Measurements from ENCODE around the gene PFKL.

PFKL gene

GRCh38 chr21:44263768-44264167 lies 36.1 kb upstream of the PFKL start:
- H3K27me3 ChIP-seq (ENCODE audit: control insufficient read depth, insufficient read depth, low read length): no peaks in the 10 kb centered on the region

DNA sequence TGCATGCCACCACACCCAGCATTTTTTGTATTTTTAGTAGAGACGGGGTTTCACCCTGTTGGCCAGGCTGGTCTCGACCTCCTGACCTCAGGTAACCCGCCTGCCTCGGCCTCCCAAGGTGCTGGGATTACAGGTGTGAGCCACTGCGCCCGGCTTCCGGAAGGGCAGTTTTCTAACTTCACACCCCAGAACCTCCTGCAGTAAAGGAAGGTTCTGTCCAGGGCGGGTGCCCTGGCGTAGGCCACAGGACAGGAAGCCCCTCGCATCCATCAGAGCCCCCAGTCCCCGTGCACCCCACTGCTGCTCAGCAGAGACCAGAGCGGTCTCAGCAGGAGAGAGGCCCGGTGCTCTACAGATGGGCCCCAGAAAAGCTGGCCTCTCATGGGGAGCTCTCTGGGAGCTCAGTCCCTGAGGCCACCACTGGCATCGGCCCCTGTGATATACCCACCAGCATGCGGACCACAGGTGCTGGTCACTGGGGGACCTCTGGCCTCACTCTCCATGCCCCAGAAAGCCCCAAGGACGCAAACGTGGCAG lies 34.1 kb upstream of the PFKL start:
- H3K36me3 ChIP-seq (ENCODE audit: control insufficient read depth, insufficient read depth, low read length): no peaks in the 10 kb centered on the region
- no peaks in the 10 kb centered on the region for H3K4me1 ChIP-seq (ENCODE audit: control insufficient read depth, insufficient read depth, low read length)
- H3K27me3 ChIP-seq (ENCODE audit: control insufficient read depth, insufficient read depth, low read length): no peaks in the 10 kb centered on the region
- no peak overlapping the region for H3K9ac ChIP-seq (ENCODE audit: low read length)
- H3K4me3 ChIP-seq (ENCODE audit: low read length): no peak overlapping the region
- H3K9me3 ChIP-seq (ENCODE audit: control insufficient read depth, low read length): no peaks in the 10 kb centered on the region

More at GRCh38 chr21:44263768-44264167, 36.1 kb upstream of the PFKL start:
- Histone ChIP-seq H3K9me3 (ENCODE audit: control insufficient read depth, low read length) (no peaks in the 10 kb centered on the region), H3K4me3 (ENCODE audit: low read length) (no peak overlapping the region), H3K36me3 (ENCODE audit: control insufficient read depth, insufficient read depth, low read length) (no peaks in the 10 kb centered on the region), H3K4me1 (ENCODE audit: control insufficient read depth, insufficient read depth, low read length) (no peaks in the 10 kb centered on the region), H3K9ac (ENCODE audit: low read length) (no peak overlapping the region)

GRCh38 chr21:44267655-44268142 lies 32.2 kb upstream of the PFKL start:
- Histone ChIP-seq H3K4me3 (ENCODE audit: low read length) (no peak overlapping the region), H3K27me3 (ENCODE audit: control insufficient read depth, insufficient read depth, low read length) (no peaks in the 10 kb centered on the region), H3K9me3 (ENCODE audit: control insufficient read depth, low read length) (no peaks in the 10 kb centered on the region), H3K9ac (ENCODE audit: low read length) (no peak overlapping the region), H3K36me3 (ENCODE audit: control insufficient read depth, insufficient read depth, low read length) (no peaks in the 10 kb centered on the region), H3K4me1 (ENCODE audit: control insufficient read depth, insufficient read depth, low read length) (no peaks in the 10 kb centered on the region)

- no peak overlapping the region for H3K9ac ChIP-seq (ENCODE audit: low read length)
- no peak overlapping the region for H3K4me3 ChIP-seq (ENCODE audit: low read length)
- no peaks in the 10 kb centered on the region for H3K9me3 ChIP-seq (ENCODE audit: control insufficient read depth, low read length)
- no peaks in the 10 kb centered on the region for H3K36me3 ChIP-seq (ENCODE audit: control insufficient read depth, insufficient read depth, low read length)
- H3K27me3 ChIP-seq (ENCODE audit: control insufficient read depth, insufficient read depth, low read length): no peaks in the 10 kb centered on the region
- H3K4me1 ChIP-seq (ENCODE audit: control insufficient read depth, insufficient read depth, low read length): no peaks in the 10 kb centered on the region
These were observed 30.8 kb upstream of the PFKL start for GRCh38 chr21:44269090-44269489.

- Histone ChIP-seq H3K9ac (ENCODE audit: low read length) (no peak overlapping the region), H3K9me3 (ENCODE audit: control insufficient read depth, low read length) (no peaks in the 10 kb centered on the region), H3K36me3 (ENCODE audit: control insufficient read depth, insufficient read depth, low read length) (no peaks in the 10 kb centered on the region), H3K4me1 (ENCODE audit: control insufficient read depth, insufficient read depth, low read length) (no peaks in the 10 kb centered on the region), H3K4me3 (ENCODE audit: low read length) (no peak overlapping the region), H3K27me3 (ENCODE audit: control insufficient read depth, insufficient read depth, low read length) (no peaks in the 10 kb centered on the region)
These were observed 28.1 kb upstream of the PFKL start for GRCh38 chr21:44271558-44272283.

DNA sequence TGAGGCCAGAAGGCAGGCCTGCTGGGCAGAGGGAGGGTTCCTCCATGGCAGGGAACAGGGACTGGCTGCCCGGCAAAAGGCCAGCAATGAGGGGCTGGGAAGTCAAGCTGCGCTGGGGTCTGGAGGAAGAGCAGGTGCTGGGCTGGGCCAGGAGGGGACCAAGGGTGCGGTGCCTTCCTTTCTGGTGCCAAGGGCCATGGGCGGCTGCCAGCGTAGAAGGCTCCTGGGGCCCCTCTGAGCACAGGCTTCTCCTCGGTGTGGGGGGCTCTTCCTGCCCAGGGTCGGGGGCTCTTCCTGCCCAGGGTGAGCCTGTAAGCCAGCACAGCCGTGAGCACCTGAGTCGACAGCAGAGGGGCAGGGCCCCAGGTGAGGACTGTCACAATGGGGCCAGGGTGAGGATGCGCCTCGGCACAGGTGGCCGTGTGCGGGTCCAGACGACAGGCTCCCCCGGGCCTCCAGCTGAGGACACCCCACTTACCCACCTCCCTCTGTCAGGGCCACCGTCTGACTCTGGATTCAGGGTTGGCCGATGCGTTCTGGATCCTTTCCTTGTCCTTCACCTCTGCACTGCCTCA lies 27.5 kb upstream of the PFKL start:
- no peaks in the 10 kb centered on the region for H3K36me3 ChIP-seq (ENCODE audit: control insufficient read depth, insufficient read depth, low read length)
- H3K4me1 ChIP-seq (ENCODE audit: control insufficient read depth, insufficient read depth, low read length): no peaks in the 10 kb centered on the region
- H3K9me3 ChIP-seq (ENCODE audit: control insufficient read depth, low read length): no peaks in the 10 kb centered on the region
- H3K9ac ChIP-seq (ENCODE audit: low read length): no peak overlapping the region
- no peak overlapping the region for H3K4me3 ChIP-seq (ENCODE audit: low read length)
- H3K27me3 ChIP-seq (ENCODE audit: control insufficient read depth, insufficient read depth, low read length): no peaks in the 10 kb centered on the region

GRCh38 chr21:44273046-44273445 lies 26.8 kb upstream of the PFKL start:
- H3K9me3 ChIP-seq (ENCODE audit: control insufficient read depth, low read length): no peaks in the 10 kb centered on the region
- no peaks in the 10 kb centered on the region for H3K27me3 ChIP-seq (ENCODE audit: control insufficient read depth, insufficient read depth, low read length)
- no peaks in the 10 kb centered on the region for H3K36me3 ChIP-seq (ENCODE audit: control insufficient read depth, insufficient read depth, low read length)
- H3K4me1 ChIP-seq (ENCODE audit: control insufficient read depth, insufficient read depth, low read length): no peaks in the 10 kb centered on the region
- H3K9ac ChIP-seq (ENCODE audit: low read length): no peak overlapping the region
- no peak overlapping the region for H3K4me3 ChIP-seq (ENCODE audit: low read length)

- Histone ChIP-seq H3K27me3 (ENCODE audit: control insufficient read depth, insufficient read depth, low read length) (no peaks in the 10 kb centered on the region), H3K36me3 (ENCODE audit: control insufficient read depth, insufficient read depth, low read length) (no peaks in the 10 kb centered on the region), H3K4me1 (ENCODE audit: control insufficient read depth, insufficient read depth, low read length) (no peaks in the 10 kb centered on the region), H3K9me3 (ENCODE audit: control insufficient read depth, low read length) (no peaks in the 10 kb centered on the region), H3K4me3 (ENCODE audit: low read length) (no peak overlapping the region), H3K9ac (ENCODE audit: low read length) (no peak overlapping the region)
These were observed 24.8 kb upstream of the PFKL start for GRCh38 chr21:44275041-44275440.

DNA sequence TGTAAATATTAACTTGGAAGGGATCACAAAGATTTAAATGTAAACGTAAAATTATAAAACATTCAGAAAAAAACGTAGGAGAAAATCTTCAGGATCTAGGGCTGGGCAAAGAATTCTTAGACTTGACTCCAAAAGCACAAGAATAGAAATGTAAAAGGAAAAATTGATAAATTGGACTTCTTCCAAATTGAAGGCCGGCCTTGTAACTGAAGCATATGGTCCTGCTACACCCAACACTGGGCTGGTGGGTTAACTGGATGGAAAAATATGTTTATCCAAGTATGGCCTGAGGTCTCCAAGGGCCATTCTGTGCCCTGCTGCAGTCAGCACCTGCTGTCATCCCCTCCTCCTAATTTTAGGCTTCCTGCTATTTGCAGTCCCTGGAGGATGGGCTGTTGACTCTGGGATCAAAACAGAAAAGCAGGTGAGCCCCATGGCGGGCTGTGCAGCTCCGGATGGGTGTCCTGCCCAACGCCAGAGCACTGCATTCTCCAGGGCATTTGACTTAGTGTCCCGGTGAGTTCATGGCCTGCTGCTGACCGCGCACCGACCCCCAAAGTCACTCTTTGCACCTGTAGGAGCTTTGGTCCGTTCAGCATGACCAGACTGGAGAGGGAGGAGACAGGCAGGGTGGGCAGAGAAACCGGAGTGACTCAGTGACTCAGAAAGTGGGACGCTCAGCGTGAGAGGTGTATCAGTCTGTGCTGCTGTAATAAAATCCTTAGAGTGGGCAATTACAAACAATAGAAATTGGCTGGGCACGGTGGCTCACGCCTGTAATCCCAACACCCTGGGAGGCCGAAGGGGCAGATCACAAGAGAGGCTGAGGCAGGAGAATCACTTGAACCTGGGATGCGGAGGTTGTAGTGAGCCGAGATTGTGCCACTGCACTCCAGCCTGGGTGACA lies 20.2 kb upstream of the PFKL start:
- no peaks in the 10 kb centered on the region for H3K9me3 ChIP-seq (ENCODE audit: control insufficient read depth, low read length)
- H3K9ac ChIP-seq (ENCODE audit: low read length): no peak overlapping the region
- H3K4me1 ChIP-seq (ENCODE audit: control insufficient read depth, insufficient read depth, low read length): no peaks in the 10 kb centered on the region
- no peak overlapping the region for H3K4me3 ChIP-seq (ENCODE audit: low read length)
- peaks cover under 1% of the 10 kb centered on the region for H3K27me3 ChIP-seq (ENCODE audit: control insufficient read depth, insufficient read depth, low read length)
- no peaks in the 10 kb centered on the region for H3K36me3 ChIP-seq (ENCODE audit: control insufficient read depth, insufficient read depth, low read length)

DNA sequence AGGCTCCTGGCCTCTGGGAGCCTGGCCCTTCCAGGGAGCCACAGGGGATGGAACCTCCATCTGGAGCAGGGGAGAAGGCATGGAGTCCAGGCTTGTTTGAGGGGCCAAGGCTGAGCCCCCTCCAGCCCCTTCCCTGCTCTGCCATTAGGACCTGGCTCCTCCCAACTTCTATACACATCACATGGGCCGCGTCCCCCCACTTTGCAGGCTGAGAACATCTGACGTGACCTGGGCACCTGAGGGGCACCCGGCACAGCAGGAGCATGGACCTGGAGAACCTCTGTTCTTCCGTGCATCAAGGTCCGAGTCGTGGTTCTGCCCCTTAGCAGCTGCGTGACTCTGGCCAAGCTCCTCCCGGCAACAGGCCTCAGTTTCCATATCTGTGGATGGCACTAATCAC lies 18.1 kb upstream of the PFKL start:
- no peaks in the 10 kb centered on the region for H3K9me3 ChIP-seq (ENCODE audit: control insufficient read depth, low read length)
- H3K9ac ChIP-seq (ENCODE audit: low read length): no peak overlapping the region
- H3K4me3 ChIP-seq (ENCODE audit: low read length): no peak overlapping the region
- no peaks in the 10 kb centered on the region for H3K4me1 ChIP-seq (ENCODE audit: control insufficient read depth, insufficient read depth, low read length)
- peaks cover 22% of the 10 kb centered on the region for H3K27me3 ChIP-seq (ENCODE audit: control insufficient read depth, insufficient read depth, low read length)
- no peaks in the 10 kb centered on the region for H3K36me3 ChIP-seq (ENCODE audit: control insufficient read depth, insufficient read depth, low read length)

GRCh38 chr21:44282370-44282769 lies 17.5 kb upstream of the PFKL start:
- Histone ChIP-seq H3K4me3 (ENCODE audit: low read length) (no peak overlapping the region), H3K9me3 (ENCODE audit: control insufficient read depth, low read length) (no peaks in the 10 kb centered on the region), H3K36me3 (ENCODE audit: control insufficient read depth, insufficient read depth, low read length) (no peaks in the 10 kb centered on the region), H3K9ac (ENCODE audit: low read length) (no peak overlapping the region), H3K27me3 (ENCODE audit: control insufficient read depth, insufficient read depth, low read length) (peaks cover 25% of the 10 kb centered on the region), H3K4me1 (ENCODE audit: control insufficient read depth, insufficient read depth, low read length) (no peaks in the 10 kb centered on the region)
